HepG2 (cell line): ENCODE measurements around the gene CCL4. TPM values are rescaled to one million over a fixed set of nuclear protein-coding genes. Genes with fewer than 3 reads are reported as not detected.

Source experiments
- CEBPB ChIP-seq: IDR thresholded peaks from 2 replicates; pipeline ENCODE4 v1.6.1; 2011; ENCODE audit warnings: low read depth, low read length, improper control_type of control experiment, borderline replicate concordance
- MYNN ChIP-seq: sonication (generic); formaldehyde crosslinking; IDR thresholded peaks from 2 replicates; pipeline ENCODE4 v1.4.0; 2020; ENCODE audit warnings: mild to moderate bottlenecking, low read depth, missing genetic modification reagents
- RAD21 ChIP-seq: fragments of 450-650 bp; formaldehyde crosslinking; IDR thresholded peaks from 2 replicates; pipeline ENCODE4 v1.5.0; 2020; ENCODE audit warnings: mild to moderate bottlenecking
- RXRB ChIP-seq: IDR thresholded peaks from 2 replicates; pipeline ENCODE4 v1.6.1; 2016; ENCODE audit warnings: borderline replicate concordance, missing genetic modification reagents, missing compliant biosample characterization
- TAF15 ChIP-seq: fragments of 200-400 bp; formaldehyde crosslinking; IDR thresholded peaks from one replicate; pipeline ENCODE4 v1.6.1; 2018; ENCODE audit warnings: mild to moderate bottlenecking, low read depth, low read length; ENCODE audit not compliant: poor library complexity, severe bottlenecking
- THAP11 ChIP-seq: IDR thresholded peaks from 2 replicates; pipeline ENCODE4 v1.6.1; 2016; ENCODE audit warnings: missing biosample characterization, missing genetic modification reagents
- ZNF350 ChIP-seq: sonication (generic); formaldehyde crosslinking; IDR thresholded peaks from 2 replicates; pipeline ENCODE4 v1.4.0; 2020; ENCODE audit warnings: mild to moderate bottlenecking, low read depth, missing genetic modification reagents, borderline replicate concordance
- ZNF501 ChIP-seq: sonication (generic); formaldehyde crosslinking; IDR thresholded peaks from 2 replicates; pipeline ENCODE4 v1.5.1; 2020; ENCODE audit warnings: mild to moderate bottlenecking, moderate library complexity, missing genetic modification reagents
- ZNF556 ChIP-seq: sonication (generic); formaldehyde crosslinking; IDR thresholded peaks from 2 replicates; pipeline ENCODE4 v1.4.0; 2020; ENCODE audit warnings: mild to moderate bottlenecking, missing genetic modification reagents, borderline replicate concordance
- ZNF614 ChIP-seq: IDR thresholded peaks from 2 replicates; pipeline ENCODE4 v1.6.1; 2018; ENCODE audit warnings: missing biosample characterization, missing genetic modification reagents, inconsistent platforms, borderline replicate concordance
- ZNF883 ChIP-seq: sonication (generic); formaldehyde crosslinking; IDR thresholded peaks from 2 replicates; pipeline ENCODE4 v1.5.1; 2020; ENCODE audit warnings: mild to moderate bottlenecking, missing genetic modification reagents; ENCODE audit errors: not compliant biosample characterization
- polyA plus RNA-seq, 8 experiments: library from polyadenylated mRNA; depleted of rRNA in 3 of 8; stranded (reverse) in 7 of 8; unstranded in 1 of 8; fragments of >200 nt; fragmentation: Illumina TruSeq in 4 of 8; extraction: Trizol in 4 of 8; gene quantifications; 2 replicates each; pipeline versions ENCODE4 v1.2.1 to v1.2.3, GENCODE V29; 2011 to 2016; ENCODE audit warnings: low read depth in 4 of 8, missing spikeins in 1 of 8, mixed read lengths in 1 of 8; ENCODE audit not compliant: insufficient read depth in 1 of 8
- total RNA-seq, 5 experiments: library from RNA; depleted of rRNA; stranded (reverse); fragments of >200 nt; fragmentation: Illumina TruSeq; extraction: Trizol; gene quantifications; 2 replicates each; pipeline ENCODE4 v1.2.3, GENCODE V29; 2016; ENCODE audit warnings: low read depth in 1 of 5
- TF ChIP-seq, protein P1 (sequence below), 2 experiments: fragments of 450-650 bp in 1 of 2; sonication (generic) in 1 of 2; formaldehyde crosslinking in 1 of 2; IDR thresholded peaks; 2 replicates each; pipeline versions ENCODE4 v1.6.1 to v1.8.0; 2016 to 2022; ENCODE audit warnings: antibody characterized with exemption in 1 of 2, mild to moderate bottlenecking in 1 of 2, missing genetic modification reagents in 1 of 2

CCL4 gene
- total and polyA plus RNA-seq, 2 of the 13 experiments (the other 11 are each of a cell fraction or from before 2014, with no cell fraction given): not detected

DNA sequence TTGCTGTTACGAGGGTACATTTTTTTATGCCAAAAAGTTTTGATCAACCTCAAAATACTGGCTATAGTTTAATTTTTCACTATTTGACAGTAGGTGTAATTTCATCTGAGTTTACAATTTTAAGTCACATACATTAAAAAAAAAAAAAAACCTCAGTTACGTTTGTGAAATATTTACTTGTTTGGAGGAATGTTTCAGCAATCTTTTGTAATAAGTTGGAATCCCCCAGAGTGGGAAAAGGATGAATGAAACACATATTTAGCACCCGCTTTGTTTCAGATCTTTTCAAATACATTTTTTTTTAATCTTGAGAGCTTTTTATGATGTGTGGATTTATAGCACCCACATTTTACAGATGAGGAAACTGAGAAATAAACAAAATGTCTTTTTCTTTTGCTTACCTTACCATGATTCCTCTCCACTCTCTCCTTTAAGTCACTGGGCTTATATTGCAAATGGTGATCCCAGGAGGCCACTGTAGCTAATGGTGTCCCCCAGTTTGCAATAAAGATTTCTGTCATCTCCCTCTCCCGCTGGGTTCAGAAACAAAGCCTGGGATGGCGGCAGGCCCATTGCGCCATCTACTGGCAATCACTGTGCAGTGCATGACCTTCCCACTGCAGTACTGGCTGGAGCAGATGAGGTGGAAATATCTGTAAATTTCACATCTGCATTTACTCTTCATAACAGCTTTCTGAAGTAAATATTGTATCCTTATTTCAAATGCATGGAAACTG, 45.1 kb downstream of the CCL4 start (continued):
- TF ChIP-seq, protein P1, sequence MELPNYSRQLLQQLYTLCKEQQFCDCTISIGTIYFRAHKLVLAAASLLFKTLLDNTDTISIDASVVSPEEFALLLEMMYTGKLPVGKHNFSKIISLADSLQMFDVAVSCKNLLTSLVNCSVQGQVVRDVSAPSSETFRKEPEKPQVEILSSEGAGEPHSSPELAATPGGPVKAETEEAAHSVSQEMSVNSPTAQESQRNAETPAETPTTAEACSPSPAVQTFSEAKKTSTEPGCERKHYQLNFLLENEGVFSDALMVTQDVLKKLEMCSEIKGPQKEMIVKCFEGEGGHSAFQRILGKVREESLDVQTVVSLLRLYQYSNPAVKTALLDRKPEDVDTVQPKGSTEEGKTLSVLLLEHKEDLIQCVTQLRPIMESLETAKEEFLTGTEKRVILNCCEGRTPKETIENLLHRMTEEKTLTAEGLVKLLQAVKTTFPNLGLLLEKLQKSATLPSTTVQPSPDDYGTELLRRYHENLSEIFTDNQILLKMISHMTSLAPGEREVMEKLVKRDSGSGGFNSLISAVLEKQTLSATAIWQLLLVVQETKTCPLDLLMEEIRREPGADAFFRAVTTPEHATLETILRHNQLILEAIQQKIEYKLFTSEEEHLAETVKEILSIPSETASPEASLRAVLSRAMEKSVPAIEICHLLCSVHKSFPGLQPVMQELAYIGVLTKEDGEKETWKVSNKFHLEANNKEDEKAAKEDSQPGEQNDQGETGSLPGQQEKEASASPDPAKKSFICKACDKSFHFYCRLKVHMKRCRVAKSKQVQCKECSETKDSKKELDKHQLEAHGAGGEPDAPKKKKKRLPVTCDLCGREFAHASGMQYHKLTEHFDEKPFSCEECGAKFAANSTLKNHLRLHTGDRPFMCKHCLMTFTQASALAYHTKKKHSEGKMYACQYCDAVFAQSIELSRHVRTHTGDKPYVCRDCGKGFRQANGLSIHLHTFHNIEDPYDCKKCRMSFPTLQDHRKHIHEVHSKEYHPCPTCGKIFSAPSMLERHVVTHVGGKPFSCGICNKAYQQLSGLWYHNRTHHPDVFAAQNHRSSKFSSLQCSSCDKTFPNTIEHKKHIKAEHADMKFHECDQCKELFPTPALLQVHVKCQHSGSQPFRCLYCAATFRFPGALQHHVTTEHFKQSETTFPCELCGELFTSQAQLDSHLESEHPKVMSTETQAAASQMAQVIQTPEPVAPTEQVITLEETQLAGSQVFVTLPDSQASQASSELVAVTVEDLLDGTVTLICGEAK (IDR thresholded peaks at IDR 0.05): no peak
- TF ChIP-seq, protein P1 (CRISPR knock-in tag; IDR thresholded peaks at IDR 0.05): 0 out of 2 replicates have a peak, but pooled peaks have one; percentile 55
- no peak for TF ChIP-seq TAF15
- 0 out of 2 replicates have a peak, but pooled peaks have one; percentile 18 for TF ChIP-seq ZNF501 (CRISPR knock-in tag)
- peak; percentile 34 for TF ChIP-seq CEBPB
- TF ChIP-seq ZNF556: no peak
- peak; percentile 86 for TF ChIP-seq RAD21
- TF ChIP-seq THAP11 (CRISPR knock-in tag): 0 out of 2 replicates have a peak, but pooled peaks have one; percentile 25
- TF ChIP-seq RXRB: peak; percentile 30; the same call in 1 of the 2 replicates
- no peak for TF ChIP-seq ZNF883 (CRISPR knock-in tag)
- TF ChIP-seq ZNF614 (CRISPR knock-in tag): 0 out of 2 replicates have a peak, but pooled peaks have one; percentile 23
- TF ChIP-seq MYNN (CRISPR knock-in tag): no peak
- TF ChIP-seq ZNF350: no peak
